Neural progenitor cell (in vitro differentiated cells): ENCODE measurements around the gene UPB1. TPM values are rescaled to one million over a fixed set of nuclear protein-coding genes. Genes with fewer than 3 reads are reported as not detected.
"Not testable (repeated sequence)": the region's sequence is repeated elsewhere in the genome, so short reads cannot be mapped to it uniquely, and the experiment has no call there.

Experiments used
- DNase-seq: peaks from one replicate; pipeline ENCODE4 v3.0.0-alpha.2; 2016; ENCODE audit warnings: low spot score
- H2AFZ ChIP-seq: fragments of 200-600 bp; sonication (generic); replicated peaks from 2 replicates; pipeline ENCODE4 v1.6.1; 2016; ENCODE audit warnings: antibody characterized with exemption
- H3F3A ChIP-seq: fragments of 200-600 bp; sonication (generic); 2 replicates; pipeline ENCODE4 v1.6.1; 2016; ENCODE audit warnings: antibody characterized with exemption, low read depth
- H3K27ac ChIP-seq: fragments of 200-600 bp; sonication (generic); 2 replicates; pipeline ENCODE4 v1.5.1; 2016; ENCODE audit warnings: mild to moderate bottlenecking
- H3K27me3 ChIP-seq: fragments of 200-600 bp; sonication (generic); 2 replicates; pipeline ENCODE4 v1.6.1; 2016; ENCODE audit warnings: mild to moderate bottlenecking, moderate library complexity
- H3K36me3 ChIP-seq: fragments of 200-600 bp; sonication (generic); 2 replicates; pipeline ENCODE4 v1.5.1; 2016
- H3K4me1 ChIP-seq: fragments of 200-600 bp; sonication (generic); 2 replicates; pipeline ENCODE4 v1.6.1; 2016; ENCODE audit warnings: mixed run types
- H3K4me2 ChIP-seq: fragments of 200-600 bp; sonication (generic); 2 replicates; pipeline ENCODE4 v1.6.1; 2016
- H3K4me3 ChIP-seq: fragments of 200-600 bp; sonication (generic); 2 replicates; pipeline ENCODE4 v1.5.1; 2016
- H3K79me2 ChIP-seq: fragments of 200-600 bp; sonication (generic); 2 replicates; pipeline ENCODE4 v1.6.1; 2016; ENCODE audit warnings: low read depth
- H3K9ac ChIP-seq: fragments of 200-600 bp; sonication (generic); 2 replicates; pipeline ENCODE4 v1.6.1; 2016
- H3K9me3 ChIP-seq: fragments of 200-600 bp; sonication (generic); 2 replicates; pipeline ENCODE4 v1.5.1; 2016; ENCODE audit warnings: low read depth
- H4K20me1 ChIP-seq: fragments of 200-600 bp; sonication (generic); 2 replicates; pipeline ENCODE4 v1.6.1; 2016; ENCODE audit warnings: low read depth
- H3K27ac Mint-ChIP-seq: 3 replicates; pipeline ENCODE4 v1.8.0; 2021; ENCODE audit warnings: mixed read lengths
- H3K27me3 Mint-ChIP-seq: 2 replicates; pipeline ENCODE4 v1.8.0; 2022; ENCODE audit warnings: low read depth, mild to moderate bottlenecking, inconsistent platforms, moderate library complexity, mixed read lengths; ENCODE audit not compliant: insufficient read depth
- H3K36me3 Mint-ChIP-seq: 3 replicates; pipeline ENCODE4 v1.8.0; 2021; ENCODE audit warnings: mixed read lengths
- H3K4me1 Mint-ChIP-seq: 3 replicates; pipeline ENCODE4 v1.8.0; 2021; ENCODE audit warnings: mixed read lengths
- H3K4me3 Mint-ChIP-seq: 3 replicates; pipeline ENCODE4 v1.8.0; 2021; ENCODE audit warnings: mild to moderate bottlenecking, moderate library complexity, mixed read lengths
- H3K9me3 Mint-ChIP-seq: 3 replicates; pipeline ENCODE4 v1.8.0; 2020; ENCODE audit warnings: mixed read lengths
- CTCF ChIP-seq: fragments of 200-600 bp; sonication (generic); IDR thresholded peaks from 2 replicates; pipeline ENCODE4 v1.5.1; 2017; ENCODE audit warnings: antibody characterized with exemption, mild to moderate bottlenecking
- EZH2 ChIP-seq: fragments of 200-600 bp; sonication (generic); IDR thresholded peaks from 2 replicates; pipeline ENCODE4 v1.6.1; 2017; ENCODE audit warnings: antibody characterized with exemption, mild to moderate bottlenecking, moderate library complexity
- EZH2phosphoT487 ChIP-seq: fragments of 200-600 bp; sonication (generic); IDR thresholded peaks from 2 replicates; pipeline ENCODE4 v1.6.1; 2017; ENCODE audit warnings: antibody characterized with exemption
- total RNA-seq: library from RNA; depleted of rRNA; stranded (reverse); fragments of >200 nt; gene quantifications from 2 replicates; pipeline ENCODE4 v1.2.3, GENCODE V29; 2015; ENCODE audit warnings: low replicate concordance

The UPB1 gene
- total RNA-seq, 1 donor from 2014 or later, result 0.17 TPM

DNA sequence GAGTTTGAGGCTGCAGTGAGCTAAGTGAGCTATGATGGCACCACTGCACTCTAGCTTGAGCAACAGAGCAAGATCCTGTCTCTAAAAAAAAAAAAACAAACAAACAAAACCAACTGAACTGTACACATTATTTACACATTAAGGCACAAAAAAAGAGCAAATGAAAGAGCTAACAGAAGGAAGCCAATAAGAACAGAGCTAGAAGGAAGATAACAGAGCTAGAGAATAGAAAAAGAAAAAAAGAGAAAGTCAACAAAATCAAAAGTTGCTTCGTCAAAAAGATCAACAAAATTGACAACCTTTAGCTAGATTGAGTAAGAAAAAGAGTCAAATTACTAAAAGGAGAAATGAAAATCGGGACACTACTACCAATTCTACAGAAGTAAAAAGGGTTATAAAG is 34.8 kb downstream of the UPB1 start:
- H3K27me3 ChIP-seq, result no peaks in the 10 kb centered on the region
- H3K4me2 ChIP-seq, result no peak overlapping the region
- no peaks in the 10 kb centered on the region for H3K79me2 ChIP-seq
- H3F3A ChIP-seq, result no peaks in the 10 kb centered on the region
- Mint-ChIP-seq H3K4me3 (no peak overlapping the region), H3K36me3 (no peaks in the 10 kb centered on the region), H3K27ac (no peak overlapping the region), H3K27me3 (peaks cover 2% of the 10 kb centered on the region), H3K4me1 (peaks cover 4% of the 10 kb centered on the region), H3K9me3 (no peaks in the 10 kb centered on the region)
- no peaks in the 10 kb centered on the region for H3K36me3 ChIP-seq
- no peak overlapping the region for H3K9ac ChIP-seq
- no peaks in the 10 kb centered on the region for H3K4me1 ChIP-seq
- no peak for DNase-seq
- no peak overlapping the region for H2AFZ ChIP-seq
- H3K4me3 ChIP-seq, result no peak overlapping the region
- H3K9me3 ChIP-seq, result no peaks in the 10 kb centered on the region
- H3K27ac ChIP-seq, result no peak overlapping the region
- TF ChIP-seq CTCF, result no peak
- no peak for TF ChIP-seq EZH2
- no peak for TF ChIP-seq EZH2phosphoT487
- no peaks in the 10 kb centered on the region for H4K20me1 ChIP-seq

DNA sequence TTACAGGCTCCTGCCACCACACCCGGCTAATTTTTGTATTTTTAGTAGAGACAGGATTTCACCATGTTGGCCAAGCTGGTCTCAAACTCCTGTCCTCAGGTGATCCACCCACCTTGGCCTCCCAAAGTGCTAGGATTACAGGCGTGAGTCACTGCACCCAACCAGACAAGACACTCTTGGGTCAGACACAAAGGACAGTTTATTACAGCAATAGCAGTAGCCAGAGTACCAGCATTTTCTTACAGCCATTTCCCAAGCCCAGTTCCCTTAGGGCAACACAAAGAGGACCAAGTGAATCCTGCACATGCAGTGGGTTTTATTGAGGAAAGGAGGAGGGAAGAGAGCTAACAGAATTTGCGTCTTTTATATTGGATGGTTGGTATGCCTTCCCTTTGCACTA is 35.8 kb downstream of the UPB1 start:
- H3K9me3 ChIP-seq, H3K27ac ChIP-seq, H3K4me3 ChIP-seq, H2AFZ ChIP-seq, H3K4me2 ChIP-seq, DNase-seq, H3K79me2 ChIP-seq, H3K4me3 Mint-ChIP-seq, H3K27ac Mint-ChIP-seq, H3K27me3 Mint-ChIP-seq, H3K9ac ChIP-seq, H3K9me3 Mint-ChIP-seq, H3F3A ChIP-seq, H4K20me1 ChIP-seq, H3K4me1 Mint-ChIP-seq, H3K27me3 ChIP-seq, H3K36me3 ChIP-seq, H3K36me3 Mint-ChIP-seq, H3K4me1 ChIP-seq: not testable (repeated sequence)

DNA sequence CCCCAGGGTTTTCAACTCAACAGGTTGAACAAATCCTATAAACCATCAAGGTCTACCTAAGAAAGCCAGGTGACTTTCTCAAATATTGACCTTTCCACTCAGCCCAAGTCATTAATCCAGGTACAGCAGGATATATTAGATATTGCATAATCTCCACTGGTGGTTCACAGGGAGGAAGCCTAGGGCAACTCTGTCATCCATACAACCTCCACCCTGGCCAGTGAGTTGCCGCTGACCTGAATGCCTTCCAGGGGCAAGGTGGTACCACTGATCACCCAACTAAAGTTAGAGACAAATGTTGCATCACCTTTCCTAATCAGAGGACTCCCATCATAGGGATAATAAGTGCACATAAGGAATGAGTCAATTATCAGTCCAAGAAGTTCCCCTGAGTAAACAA is 36.9 kb downstream of the UPB1 start:
- no peaks in the 10 kb centered on the region for H3K9me3 Mint-ChIP-seq
- Histone ChIP-seq H3F3A (no peaks in the 10 kb centered on the region), H2AFZ (no peak overlapping the region), H3K4me1 (no peaks in the 10 kb centered on the region), H3K4me3 (no peak overlapping the region), H3K27me3 (no peaks in the 10 kb centered on the region), H3K9me3 (no peaks in the 10 kb centered on the region), H3K9ac (no peak overlapping the region), H3K79me2 (no peaks in the 10 kb centered on the region), H4K20me1 (no peaks in the 10 kb centered on the region), H3K36me3 (no peaks in the 10 kb centered on the region), H3K27ac (no peak overlapping the region), H3K4me2 (no peak overlapping the region)
- H3K4me3 Mint-ChIP-seq, result no peak overlapping the region
- TF ChIP-seq EZH2phosphoT487, result no peak
- no peak for TF ChIP-seq EZH2
- no peak for TF ChIP-seq CTCF
- no peaks in the 10 kb centered on the region for H3K36me3 Mint-ChIP-seq
- no peaks in the 10 kb centered on the region for H3K4me1 Mint-ChIP-seq
- H3K27ac Mint-ChIP-seq, result no peak overlapping the region
- peaks cover 2% of the 10 kb centered on the region for H3K27me3 Mint-ChIP-seq
- no peak for DNase-seq

- Histone ChIP-seq H3K9me3 (no peaks in the 10 kb centered on the region), H3K4me3 (no peak overlapping the region), H4K20me1 (no peaks in the 10 kb centered on the region), H3K36me3 (no peaks in the 10 kb centered on the region), H3K27ac (no peak overlapping the region), H3K27me3 (no peaks in the 10 kb centered on the region), H3K9ac (no peak overlapping the region), H3K4me2 (no peak overlapping the region), H2AFZ (no peak overlapping the region), H3K4me1 (no peaks in the 10 kb centered on the region), H3K79me2 (no peaks in the 10 kb centered on the region), H3F3A (no peaks in the 10 kb centered on the region)
- Mint-ChIP-seq H3K9me3 (no peaks in the 10 kb centered on the region), H3K36me3 (peaks cover 5% of the 10 kb centered on the region), H3K27ac (no peak overlapping the region), H3K4me1 (no peaks in the 10 kb centered on the region), H3K27me3 (peaks cover 2% of the 10 kb centered on the region), H3K4me3 (no peak overlapping the region)
- DNase-seq, result no peak
- no peak for TF ChIP-seq CTCF
- TF ChIP-seq EZH2phosphoT487, result no peak
- no peak for TF ChIP-seq EZH2
Measured at GRCh38 chr22:24535348-24535747, 40.2 kb downstream of the UPB1 start.
